Astrocyte of the spinal cord (primary cell): ENCODE results near the gene BEX3.

Experiments
- DNase-seq: peaks from one replicate; pipeline ENCODE4 v3.0.0; 2011; ENCODE audit warnings: low read depth, low spot score
- H3K4me3 ChIP-seq: 2 replicates; pipeline ENCODE4 v1.5.1; 2011; ENCODE audit warnings: low read depth, mild to moderate bottlenecking, low read length, moderate library complexity
- CTCF ChIP-seq: IDR thresholded peaks from 2 replicates; pipeline ENCODE4 v1.5.1; 2012; ENCODE audit warnings: low read depth, mild to moderate bottlenecking, low read length, inconsistent platforms
- in situ Hi-C: cut with HindIII; loops from 2 replicates; pipeline ENCODE4 v1.10.0; 2017; ENCODE audit warnings: low sequenced_read_pairs

The BEX3 gene

GRCh38 chrX:103415068-103415467, 38.7 kb downstream of the BEX3 start:
- no peak for DNase-seq
- in situ Hi-C loops, result no loop called here
- no peak for TF ChIP-seq CTCF
- no peak overlapping the region for H3K4me3 ChIP-seq

- TF ChIP-seq CTCF, result no peak
- in situ Hi-C loops, result no loop called here
- no peak for DNase-seq
- H3K4me3 ChIP-seq, result no peak overlapping the region
Observed at GRCh38 chrX:103415528-103415927, 39.2 kb downstream of the BEX3 start.

GRCh38 chrX:103417370-103417769, 41.0 kb downstream of the BEX3 start:
- DNase-seq, result no peak
- in situ Hi-C loops, result no loop called here
- H3K4me3 ChIP-seq, result no peak overlapping the region
- TF ChIP-seq CTCF, result no peak

- no peak for TF ChIP-seq CTCF
- in situ Hi-C loops, result no loop called here
- peak; percentile 46 for DNase-seq
- no peak overlapping the region for H3K4me3 ChIP-seq
Observed at GRCh38 chrX:103417933-103418332, 41.6 kb downstream of the BEX3 start.

- in situ Hi-C loops, result no loop called here
Observed at GRCh38 chrX:103418811-103419340, 42.5 kb downstream of the BEX3 start.

GRCh38 chrX:103423955-103424638, 47.8 kb downstream of the BEX3 start:
- no peak overlapping the region for H3K4me3 ChIP-seq
- no peak for TF ChIP-seq CTCF
- in situ Hi-C loops, result no loop called here
- DNase-seq, result no peak

More at GRCh38 chrX:103418811-103419340, 42.5 kb downstream of the BEX3 start:
- DNase-seq, result no peak
- H3K4me3 ChIP-seq, result no peak overlapping the region
- no peak for TF ChIP-seq CTCF
